HTERT RPE-1 (cell line): ENCODE data around the gene SLC35E4.
"Not testable (repeated sequence)": the region's sequence is repeated elsewhere in the genome, so short reads cannot be mapped to it uniquely, and the experiment has no call there.

Experiments
- in situ Hi-C: fragments of 300-500 bp; cut with MboI; formaldehyde crosslinking; loops from 4 replicates; pipeline ENCODE4 v1.14.3; 2020; ENCODE audit warnings: low sequenced_read_pairs

SLC35E4 gene

GRCh38 chr22:30649430-30650007, 13.9 kb downstream of the SLC35E4 start:
- in situ Hi-C loops, result no loop called here

GRCh38 chr22:30650508-30651116, 15.0 kb downstream of the SLC35E4 start:
- in situ Hi-C loops, result no loop called here

- in situ Hi-C loops, result no loop called here
These were observed 17.3 kb downstream of the SLC35E4 start for GRCh38 chr22:30652852-30653251.

DNA sequence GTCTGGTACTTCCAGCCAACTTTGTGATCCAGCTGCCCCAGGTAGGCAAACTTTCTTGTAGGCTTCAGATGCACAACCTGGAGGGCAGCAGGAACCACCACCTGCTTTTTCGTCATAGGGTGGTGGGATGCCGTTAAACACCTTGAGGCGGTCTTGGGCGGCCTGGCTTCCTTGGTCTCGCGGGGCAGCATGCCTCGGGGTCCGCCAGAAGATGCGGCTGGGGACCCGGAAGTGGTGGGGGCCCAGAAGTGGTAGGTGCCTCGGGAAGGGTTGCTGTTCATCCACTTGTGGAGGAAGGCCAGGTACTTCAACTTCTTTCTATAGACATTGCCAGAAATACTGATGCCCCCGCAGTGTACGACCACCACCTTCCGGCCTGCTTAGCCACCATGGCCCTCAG, 18.8 kb downstream of the SLC35E4 start:
- in situ Hi-C loops, result no loop called here

GRCh38 chr22:30655532-30655931, 20.0 kb downstream of the SLC35E4 start:
- in situ Hi-C loops, result no loop called here

DNA sequence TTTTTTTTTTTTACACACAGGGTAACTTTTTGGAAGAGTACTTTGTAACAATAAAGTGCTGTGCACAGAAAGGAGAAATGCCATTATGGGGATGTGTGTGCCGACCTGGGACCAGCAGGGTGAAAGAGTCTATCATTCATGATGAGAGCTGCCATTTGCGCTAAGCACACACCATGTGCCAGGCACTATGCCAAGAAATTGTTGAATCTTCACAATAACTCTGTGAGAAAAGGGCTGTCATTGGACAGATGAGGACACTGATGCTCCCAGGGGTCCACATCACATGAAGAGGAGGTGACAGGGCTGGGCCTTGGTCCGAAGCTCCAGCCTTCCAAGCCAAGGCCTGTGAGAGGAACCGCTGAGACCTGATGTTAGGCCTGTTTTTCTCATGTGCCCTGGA, 26.5 kb downstream of the SLC35E4 start:
- in situ Hi-C loops, result no loop called here

DNA sequence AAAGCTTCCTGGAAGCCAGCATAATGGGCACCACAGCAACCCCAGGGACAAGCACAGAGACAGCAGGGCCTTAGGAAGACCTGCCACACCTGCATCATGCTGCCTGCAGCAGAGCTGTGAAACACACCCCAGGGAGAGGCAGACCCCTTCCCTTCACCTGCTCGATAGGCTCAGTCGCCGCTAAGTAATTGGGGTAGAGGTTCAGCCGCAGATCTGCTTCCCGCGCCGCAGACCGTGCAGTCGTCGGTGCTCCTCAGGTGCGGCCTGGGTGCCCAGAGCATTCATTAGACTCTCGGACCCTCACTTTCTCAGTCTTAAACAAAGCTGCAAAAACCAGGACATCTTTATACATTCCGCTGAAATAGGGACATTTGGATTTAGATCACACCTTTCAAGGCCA, 29.2 kb downstream of the SLC35E4 start:
- in situ Hi-C loops, result no loop called here

- in situ Hi-C loops, result no loop called here
These were observed 29.7 kb downstream of the SLC35E4 start for GRCh38 chr22:30665266-30665665.

GRCh38 chr22:30665786-30666185, 30.2 kb downstream of the SLC35E4 start:
- in situ Hi-C loops, result no loop called here

DNA sequence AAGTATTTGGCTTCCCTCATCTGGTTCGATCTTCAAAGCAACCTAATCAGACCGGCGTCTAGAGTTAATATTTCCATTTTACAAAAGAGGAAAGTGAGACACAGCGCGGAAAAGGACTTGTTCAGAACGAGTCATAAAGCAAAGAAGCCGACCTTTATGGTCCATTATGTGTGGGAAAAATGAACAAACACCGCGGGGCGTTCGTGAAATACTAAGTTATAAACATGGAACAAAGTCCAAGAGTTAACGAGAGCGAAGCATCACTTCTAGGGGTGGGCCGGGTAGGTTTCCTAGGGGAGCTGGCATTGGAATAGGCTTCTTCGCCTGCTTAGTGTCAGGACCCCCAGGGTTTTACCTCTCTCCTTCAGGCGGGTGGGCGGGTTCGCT, 31.5 kb downstream of the SLC35E4 start:
- in situ Hi-C loops, result no loop called here

DNA sequence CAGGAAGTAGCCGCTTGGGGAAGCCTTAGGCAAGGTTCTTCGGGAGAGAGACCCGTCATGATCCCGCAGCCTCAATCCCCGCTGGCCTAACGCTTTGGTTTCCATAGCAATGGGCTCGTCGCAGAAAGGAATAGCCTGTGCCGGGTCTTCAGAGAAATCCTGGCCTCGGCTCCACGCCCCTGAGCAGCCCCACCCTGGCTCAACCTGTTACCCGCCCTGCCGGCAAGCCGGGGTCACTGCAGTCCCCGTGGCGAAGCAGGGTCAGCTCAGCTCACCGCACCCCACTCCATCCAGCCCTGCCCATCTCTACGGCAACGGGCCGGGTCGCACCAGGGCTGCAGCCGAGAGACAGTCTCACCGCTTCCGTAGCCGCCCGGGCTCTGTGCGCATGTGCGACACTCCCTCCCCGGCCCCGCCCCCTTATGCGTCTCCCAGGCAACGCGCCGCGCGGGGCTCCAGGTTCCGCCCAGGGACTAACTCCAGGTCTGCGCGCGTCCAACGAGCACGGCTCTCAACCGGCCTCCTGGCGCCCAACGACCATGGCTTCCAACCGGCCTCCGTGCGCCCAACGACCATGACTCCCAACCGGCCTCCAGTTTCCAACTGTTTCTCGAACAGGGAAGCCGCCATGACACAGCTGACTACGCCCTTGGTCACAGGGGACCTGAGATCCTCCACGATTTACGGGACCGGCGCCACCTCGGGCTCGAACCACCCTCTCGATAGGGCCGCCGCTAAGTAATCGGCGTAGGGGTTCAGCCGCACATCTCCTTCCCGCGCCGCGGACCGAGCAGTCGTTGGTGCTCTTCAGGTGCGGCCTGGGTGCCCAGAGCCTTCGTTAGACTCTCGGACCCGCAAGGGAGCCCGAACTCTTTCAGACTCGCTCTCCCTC, 32.2 kb downstream of the SLC35E4 start, which contains the start of gene DUSP18:
TSS of gene DUSP18 (minus strand) at position 382 of the 892 bp plus-strand sequence. CDS start 3,872 bp downstream, outside the sequence.
- in situ Hi-C loops, result no loop called here

DNA sequence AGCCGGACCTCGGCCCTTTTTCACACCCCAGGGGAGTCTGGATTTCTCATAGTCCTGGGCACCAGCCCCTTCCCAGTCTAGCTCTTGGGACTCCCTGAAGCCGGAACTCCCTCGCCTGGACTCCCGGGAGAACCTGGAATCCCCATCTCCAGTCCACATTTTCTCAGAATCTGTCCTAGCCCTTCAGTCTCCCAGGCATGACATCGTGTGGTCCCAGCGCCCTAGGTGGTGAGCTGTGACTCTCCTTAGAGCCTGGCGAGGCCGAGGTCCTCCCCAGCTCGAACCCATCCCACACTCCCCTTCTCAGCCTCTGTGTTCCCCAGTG, 32.8 kb downstream of the SLC35E4 start:
- in situ Hi-C loops, result no loop called here

DNA sequence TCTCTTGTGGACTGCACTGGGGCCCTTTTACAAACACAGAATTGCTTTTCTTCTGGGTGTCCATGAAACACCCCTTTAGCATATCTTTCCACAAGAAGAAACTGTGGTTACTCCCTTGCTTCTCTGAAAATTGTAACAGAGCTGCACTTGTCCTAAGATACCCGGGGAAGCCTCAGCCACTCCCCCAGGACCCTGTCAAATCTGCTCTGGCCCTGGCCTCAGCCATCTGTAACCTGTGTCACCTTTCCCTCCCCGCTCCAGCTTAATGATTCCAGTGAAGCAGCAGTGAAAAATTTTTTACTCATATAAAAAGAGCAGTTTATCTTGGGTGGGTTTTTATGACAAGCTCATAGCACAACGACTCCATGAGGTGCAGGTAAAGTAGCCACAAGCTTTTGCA, 35.5 kb downstream of the SLC35E4 start:
- in situ Hi-C loops, result no loop called here

DNA sequence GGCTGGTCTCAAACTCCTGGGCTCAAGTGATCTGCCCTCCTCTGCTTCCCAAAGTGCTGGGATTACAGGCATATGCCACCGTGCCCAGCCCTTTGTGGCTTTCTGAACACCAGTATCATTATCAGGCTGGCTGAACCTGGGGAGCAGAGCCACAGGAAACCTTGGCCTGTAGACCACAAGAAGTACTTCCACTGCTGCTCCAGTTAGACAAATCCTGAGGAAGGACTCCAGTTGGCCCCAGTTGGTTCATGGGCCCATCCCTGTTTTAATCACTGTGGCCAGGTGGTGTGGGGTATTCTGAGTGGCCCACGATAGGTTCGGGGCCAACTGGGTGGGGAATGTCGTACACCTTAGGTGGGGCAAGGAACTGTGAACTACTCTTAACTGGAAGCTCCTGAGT, 37.6 kb downstream of the SLC35E4 start:
- in situ Hi-C loops, result no loop called here

- in situ Hi-C loops, result no loop called here
These were observed 38.9 kb downstream of the SLC35E4 start for GRCh38 chr22:30674482-30674881.

DNA sequence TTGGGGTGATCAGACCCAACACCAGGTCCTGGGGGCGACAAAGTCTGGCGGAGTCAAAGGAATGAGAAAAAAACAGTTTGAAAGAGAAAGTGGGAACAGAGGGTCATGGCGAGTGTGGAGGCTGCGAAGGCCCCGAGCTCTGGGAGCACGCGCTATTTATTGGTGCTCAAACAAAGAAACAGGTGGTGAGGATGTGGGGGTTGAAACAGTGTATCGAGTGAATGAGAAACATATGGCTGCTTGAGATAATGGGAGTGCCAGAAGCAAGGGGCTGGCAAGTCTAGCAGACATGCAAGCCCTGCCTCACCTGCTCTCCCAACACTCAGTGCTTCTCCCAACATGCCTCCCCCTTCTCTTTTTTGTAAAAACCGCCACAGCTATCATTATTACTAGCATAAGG, 39.9 kb downstream of the SLC35E4 start:
- in situ Hi-C loops, result no loop called here

DNA sequence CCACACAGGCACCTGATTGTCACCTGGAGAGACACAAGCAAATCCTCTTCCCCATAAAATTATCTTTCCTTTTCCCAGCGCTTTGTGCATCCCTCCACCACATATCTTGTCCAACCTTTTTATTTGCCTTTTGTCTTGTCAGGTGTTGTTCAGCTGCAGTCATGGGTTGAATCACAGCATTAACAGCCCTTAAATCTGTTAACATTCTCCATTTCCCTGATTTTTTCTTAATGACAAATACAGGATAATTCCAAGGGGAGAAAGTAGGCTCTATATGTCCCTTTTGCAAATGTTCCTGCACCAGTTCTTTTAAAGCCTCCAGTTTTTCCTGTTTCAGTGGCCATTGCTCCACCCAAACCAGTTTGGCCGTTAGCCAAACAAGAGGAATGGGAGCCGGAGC, 41.0 kb downstream of the SLC35E4 start:
- in situ Hi-C loops, result not testable (repeated sequence)

GRCh38 chr22:30679895-30680690, 44.5 kb downstream of the SLC35E4 start:
- in situ Hi-C loops, result not testable (repeated sequence)

- in situ Hi-C loops, result no loop called here
These were observed 45.6 kb downstream of the SLC35E4 start for GRCh38 chr22:30680991-30681770.

DNA sequence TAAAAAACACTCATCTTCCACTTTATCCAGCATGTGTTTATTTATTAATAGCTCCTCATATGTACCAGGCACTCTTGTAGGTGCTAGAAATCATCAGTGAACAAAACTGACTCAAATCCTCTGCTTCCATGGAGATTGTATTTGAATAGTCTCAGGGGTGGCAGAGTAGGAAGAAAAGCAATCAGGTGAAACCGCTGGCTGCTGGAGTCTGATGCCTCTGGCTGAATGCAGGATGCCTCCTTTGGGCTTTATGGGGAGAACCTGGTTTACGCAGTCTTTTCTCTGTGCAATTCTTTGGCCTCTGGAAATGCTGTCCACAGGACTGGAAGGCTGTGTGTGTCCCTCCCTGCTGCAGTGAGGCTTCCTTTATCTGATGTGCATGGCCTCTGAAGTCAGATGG, 46.2 kb downstream of the SLC35E4 start:
- in situ Hi-C loops, result no loop called here

GRCh38 chr22:30685178-30685577, 49.6 kb downstream of the SLC35E4 start:
- in situ Hi-C loops, result no loop called here
